Measurements from ENCODE around the gene BBS1. TPM values are rescaled to one million over a fixed set of nuclear protein-coding genes. Genes with fewer than 3 reads are reported as not detected.
"Not testable (repeated sequence)": the region's sequence is repeated elsewhere in the genome, so short reads cannot be mapped to it uniquely, and the experiment has no call there.

Gene BBS1
- total RNA-seq, 1 donor from 2014 or later, result 8.2 TPM

DNA sequence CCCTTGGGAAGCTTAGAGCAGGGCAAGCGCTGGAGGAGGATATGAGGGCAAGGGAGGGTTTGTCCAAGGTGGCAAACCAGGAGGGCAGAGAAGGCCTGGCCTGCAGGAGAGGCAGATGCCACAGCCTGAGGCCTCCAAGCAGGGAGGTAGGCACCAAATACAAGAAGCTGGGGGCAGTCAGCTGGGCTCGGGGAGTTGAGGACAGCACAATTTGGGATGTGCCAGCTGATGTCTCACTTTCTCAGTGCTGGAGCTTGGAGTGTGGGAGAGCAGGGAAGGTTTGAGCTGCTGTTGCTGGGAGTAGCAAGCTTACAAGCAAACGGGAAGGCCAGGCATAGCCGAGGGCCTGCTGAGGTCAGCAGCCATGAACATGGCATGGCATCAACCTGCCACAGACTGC is 31.5 kb downstream of the BBS1 start:
- no peak for FAIRE-seq
- peaks cover 18% of the 10 kb centered on the region for H3K36me3 ChIP-seq (ENCODE audit: control insufficient read depth, insufficient read depth, low read length)

DNA sequence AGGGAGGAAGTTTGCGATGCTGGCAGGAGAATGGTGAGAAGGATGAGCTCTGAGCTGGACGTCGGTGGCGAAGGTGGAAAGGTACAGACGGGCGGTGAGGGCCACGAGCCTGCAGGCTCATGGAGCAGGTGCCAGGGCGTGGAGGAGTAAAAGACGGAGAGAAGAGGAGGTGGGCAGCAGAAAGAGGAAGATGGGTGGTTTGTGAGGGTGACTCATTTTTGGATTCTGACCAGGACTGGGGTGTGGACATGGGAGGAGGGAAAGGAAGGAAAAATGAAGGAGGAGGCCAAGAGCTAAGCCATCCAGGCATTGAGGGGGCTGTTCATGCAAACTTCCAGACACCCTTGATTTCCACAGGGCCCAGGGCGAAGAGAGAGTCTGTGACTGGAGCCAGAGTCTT is 31.9 kb downstream of the BBS1 start:
- Histone ChIP-seq H3K36me3 (ENCODE audit: control insufficient read depth, insufficient read depth, low read length) (peaks cover 17% of the 10 kb centered on the region), H3K27me3 (ENCODE audit: control insufficient read depth, insufficient read depth, low read length) (peaks cover 2% of the 10 kb centered on the region), H3K4me3 (ENCODE audit: low read depth, low read length) (no peak overlapping the region)
- DNase-seq (ENCODE audit: low read depth) (peak; percentile 12), FAIRE-seq (no peak)
- TF ChIP-seq, protein P1, sequence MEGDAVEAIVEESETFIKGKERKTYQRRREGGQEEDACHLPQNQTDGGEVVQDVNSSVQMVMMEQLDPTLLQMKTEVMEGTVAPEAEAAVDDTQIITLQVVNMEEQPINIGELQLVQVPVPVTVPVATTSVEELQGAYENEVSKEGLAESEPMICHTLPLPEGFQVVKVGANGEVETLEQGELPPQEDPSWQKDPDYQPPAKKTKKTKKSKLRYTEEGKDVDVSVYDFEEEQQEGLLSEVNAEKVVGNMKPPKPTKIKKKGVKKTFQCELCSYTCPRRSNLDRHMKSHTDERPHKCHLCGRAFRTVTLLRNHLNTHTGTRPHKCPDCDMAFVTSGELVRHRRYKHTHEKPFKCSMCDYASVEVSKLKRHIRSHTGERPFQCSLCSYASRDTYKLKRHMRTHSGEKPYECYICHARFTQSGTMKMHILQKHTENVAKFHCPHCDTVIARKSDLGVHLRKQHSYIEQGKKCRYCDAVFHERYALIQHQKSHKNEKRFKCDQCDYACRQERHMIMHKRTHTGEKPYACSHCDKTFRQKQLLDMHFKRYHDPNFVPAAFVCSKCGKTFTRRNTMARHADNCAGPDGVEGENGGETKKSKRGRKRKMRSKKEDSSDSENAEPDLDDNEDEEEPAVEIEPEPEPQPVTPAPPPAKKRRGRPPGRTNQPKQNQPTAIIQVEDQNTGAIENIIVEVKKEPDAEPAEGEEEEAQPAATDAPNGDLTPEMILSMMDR (IDR thresholded peaks at IDR 0.05; ENCODE audit: insufficient read depth, low read length, severe bottlenecking), result no peak

More for the DNA sequence above, 31.5 kb downstream of the BBS1 start:
- TF ChIP-seq, protein P1 (IDR thresholded peaks at IDR 0.05; ENCODE audit: insufficient read depth, low read length, severe bottlenecking), result no peak
- H3K4me3 ChIP-seq (ENCODE audit: low read depth, low read length), result no peak overlapping the region
- DNase-seq (ENCODE audit: low read depth), result no peak
- peaks cover 2% of the 10 kb centered on the region for H3K27me3 ChIP-seq (ENCODE audit: control insufficient read depth, insufficient read depth, low read length)

DNA sequence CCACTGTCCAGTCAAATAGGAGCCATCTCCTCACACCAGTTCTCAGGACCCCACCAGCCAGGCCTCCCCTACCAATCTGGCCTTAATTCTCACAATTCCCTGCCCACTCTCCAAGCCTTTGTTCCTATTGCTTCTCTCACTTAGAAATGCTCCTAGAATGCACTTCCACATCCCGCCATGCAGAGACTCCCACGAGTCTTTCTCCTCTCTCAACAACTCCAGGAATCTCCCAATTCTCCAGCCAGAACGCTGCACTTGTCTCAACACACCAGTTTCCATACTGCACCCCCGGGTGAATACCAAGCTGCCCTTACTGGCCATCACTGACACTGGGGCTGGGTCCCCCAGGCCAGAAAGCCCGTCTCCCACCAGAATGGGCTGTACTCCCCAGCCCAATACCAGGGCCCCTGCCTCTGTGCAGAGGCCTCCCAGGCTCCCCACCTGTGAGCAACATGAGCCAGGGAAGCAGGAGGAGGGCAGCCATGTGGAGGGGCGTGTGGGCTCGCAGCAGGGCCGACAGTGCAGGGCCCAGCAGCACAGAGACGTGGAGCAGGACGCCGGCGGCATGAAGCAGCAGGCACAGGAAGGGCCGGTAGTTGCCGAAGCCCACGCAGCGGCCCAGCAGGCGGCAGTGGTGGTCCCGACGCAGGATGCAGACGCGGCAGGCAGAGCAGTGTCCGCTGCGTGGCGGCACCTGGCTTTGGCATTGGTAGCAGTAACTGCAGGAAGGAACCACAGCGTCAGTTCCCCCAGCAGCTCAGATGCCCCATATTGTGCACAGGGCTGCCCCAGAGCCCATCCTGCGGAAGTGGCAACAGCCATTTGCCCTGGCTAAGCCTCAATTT is 33.0 kb downstream of the BBS1 start:
- H3K27me3 ChIP-seq (ENCODE audit: control insufficient read depth, insufficient read depth, low read length), result peaks cover 2% of the 10 kb centered on the region
- H3K36me3 ChIP-seq (ENCODE audit: control insufficient read depth, insufficient read depth, low read length), result peaks cover 17% of the 10 kb centered on the region
- H3K4me3 ChIP-seq (ENCODE audit: low read depth, low read length), result no peak overlapping the region
- FAIRE-seq (no peak), DNase-seq (ENCODE audit: low read depth) (no peak)
- TF ChIP-seq, protein P1 (IDR thresholded peaks at IDR 0.05; ENCODE audit: insufficient read depth, low read length, severe bottlenecking), result peak; percentile 19

DNA sequence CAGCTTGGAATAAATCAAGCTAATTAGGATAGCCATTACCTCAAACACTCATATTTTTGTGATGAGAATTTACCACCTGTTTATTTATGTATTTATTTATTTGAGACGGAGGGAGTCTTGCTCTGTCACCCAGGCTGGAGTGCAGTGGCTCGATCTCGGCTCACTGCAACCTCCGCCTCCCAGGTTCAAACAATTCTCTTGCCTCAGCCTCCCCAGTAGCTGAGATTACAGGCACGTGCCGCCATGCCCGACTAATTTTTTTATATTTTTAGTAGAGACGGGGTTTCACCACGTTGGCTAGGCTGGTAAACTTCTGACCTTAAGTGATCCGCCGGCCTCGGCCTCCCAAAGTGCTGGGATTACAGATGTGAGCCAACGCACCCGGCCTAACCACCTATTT is 34.5 kb downstream of the BBS1 start:
- not testable (repeated sequence) for H3K27me3 ChIP-seq (ENCODE audit: control insufficient read depth, insufficient read depth, low read length); DNase-seq (ENCODE audit: low read depth); FAIRE-seq
- Histone ChIP-seq H3K36me3 (ENCODE audit: control insufficient read depth, insufficient read depth, low read length) (peaks cover 17% of the 10 kb centered on the region), H3K4me3 (ENCODE audit: low read depth, low read length) (peak overlapping the region; percentile 87)

DNA sequence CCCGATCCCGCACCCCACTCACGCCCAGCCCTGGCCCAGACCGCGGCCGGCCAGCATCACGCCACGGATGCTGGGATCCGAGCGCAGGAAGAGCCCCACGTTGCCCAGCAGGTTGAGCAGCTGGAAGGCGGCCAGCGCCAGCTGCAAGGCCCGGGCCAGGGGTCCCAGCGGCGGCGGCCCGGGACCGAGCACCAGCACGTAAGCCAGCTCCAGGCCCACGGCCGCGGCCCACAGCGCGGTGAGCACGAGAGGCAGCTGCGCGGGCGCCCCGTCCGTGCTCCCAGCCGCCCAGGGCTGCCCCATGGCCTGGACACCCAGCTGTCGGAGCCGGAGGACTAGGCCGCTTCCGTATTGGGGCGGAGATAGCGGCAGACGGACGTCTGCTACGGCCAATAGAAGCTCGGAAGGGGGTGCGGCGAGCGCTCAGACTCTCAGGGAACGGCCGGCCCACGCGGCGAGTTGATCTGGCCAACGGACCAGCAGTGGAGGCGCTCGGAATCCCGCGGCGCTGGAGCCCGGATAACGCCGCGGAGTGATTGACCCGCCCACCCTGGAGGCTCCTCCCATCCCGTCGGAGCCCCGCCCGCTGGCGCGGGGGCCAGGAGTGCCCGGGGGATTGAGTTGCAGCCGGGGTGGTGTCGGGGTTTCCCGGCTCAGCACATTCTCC is 35.4 kb downstream of the BBS1 start, which contains the start of gene ZDHHC24:
TSS of gene ZDHHC24 (minus strand) at position 348 of the 667 bp plus-strand sequence. CDS start at position 303, 45 bp downstream.
- DNase-seq (ENCODE audit: low read depth), result peak; percentile 90
- Histone ChIP-seq H3K27me3 (ENCODE audit: control insufficient read depth, insufficient read depth, low read length) (peaks cover 5% of the 10 kb centered on the region), H3K4me3 (ENCODE audit: low read depth, low read length) (peak within 1 kb of the TSS; percentile 87), H3K36me3 (ENCODE audit: control insufficient read depth, insufficient read depth, low read length) (peaks cover 15% of the 10 kb centered on the region)
- TF ChIP-seq, protein P1 (IDR thresholded peaks at IDR 0.05; ENCODE audit: insufficient read depth, low read length, severe bottlenecking), result no peak
- FAIRE-seq, result peak; percentile 23

DNA sequence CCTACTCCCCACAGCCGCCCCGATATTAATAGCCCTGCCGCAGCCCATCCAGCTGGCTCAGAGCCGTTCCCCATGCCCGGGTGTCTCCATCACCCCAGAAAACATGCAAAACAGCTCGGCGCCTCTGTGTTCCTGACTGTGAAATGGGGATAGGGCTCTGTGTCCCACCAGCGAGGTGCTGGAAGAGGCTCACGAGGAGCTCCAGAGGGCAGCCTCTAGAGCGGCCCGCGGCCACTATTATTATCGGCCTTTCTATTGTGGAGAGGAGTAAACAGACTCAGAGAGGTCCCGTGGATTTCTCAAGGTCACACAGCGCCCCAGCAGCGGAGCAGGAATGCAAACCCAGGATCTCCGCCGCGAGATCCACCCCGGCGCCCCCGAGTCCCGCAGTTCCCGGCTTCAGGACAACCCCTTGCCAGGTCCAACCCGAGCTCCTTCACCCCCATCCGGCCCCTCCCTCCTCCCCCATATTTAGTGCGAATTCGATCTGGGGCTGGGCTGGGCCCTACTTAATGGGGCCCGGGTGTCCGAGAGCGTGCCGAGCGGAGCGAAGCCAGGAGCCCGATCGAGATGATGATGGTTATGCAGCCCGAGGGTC is 36.0 kb downstream of the BBS1 start, which contains the start of gene ACTN3:
TSS of gene ACTN3 (plus strand) at position 536 of the 598 bp plus-strand sequence. CDS start at position 571, 35 bp downstream.
- Histone ChIP-seq H3K36me3 (ENCODE audit: control insufficient read depth, insufficient read depth, low read length) (peaks cover 13% of the 10 kb centered on the region), H3K27me3 (ENCODE audit: control insufficient read depth, insufficient read depth, low read length) (peaks cover 5% of the 10 kb centered on the region), H3K4me3 (ENCODE audit: low read depth, low read length) (peak within 1 kb of the TSS; percentile 87)
- FAIRE-seq, result no peak
- DNase-seq (ENCODE audit: low read depth), result no peak
- TF ChIP-seq, protein P1 (IDR thresholded peaks at IDR 0.05; ENCODE audit: insufficient read depth, low read length, severe bottlenecking), result no peak

All from bronchial epithelial cell (primary cell).